Stomach smooth muscle (tissue), 2 donors: ENCODE results near the gene HNRNPD.
"Not testable (repeated sequence)": the region's sequence is repeated elsewhere in the genome, so short reads cannot be mapped to it uniquely, and the experiment has no call there.

Experiments used
- H3K27ac ChIP-seq: one replicate; pipeline ENCODE4 v1.7.0; 2013; ENCODE audit warnings: mild to moderate bottlenecking, low read length, inconsistent platforms
- H3K27me3 ChIP-seq, 2 donors: one replicate each; pipeline ENCODE4 v1.7.0; 2013; ENCODE audit warnings: low read length in 2 of 2; ENCODE audit not compliant: insufficient read depth in 2 of 2, control insufficient read depth in 1 of 2
- H3K36me3 ChIP-seq, 2 donors: one replicate each; pipeline ENCODE4 v1.7.0; 2013; ENCODE audit warnings: low read length in 2 of 2; ENCODE audit not compliant: control insufficient read depth in 2 of 2, insufficient read depth in 2 of 2
- H3K4me1 ChIP-seq: one replicate; pipeline ENCODE4 v1.7.0; 2013; ENCODE audit warnings: low read length; ENCODE audit not compliant: control insufficient read depth, insufficient read depth
- H3K4me3 ChIP-seq, 2 donors: one replicate each; pipeline ENCODE4 v1.7.0; 2013; ENCODE audit warnings: low read length in 2 of 2
- H3K9ac ChIP-seq, 2 donors: one replicate each; pipeline ENCODE4 v1.7.0; 2013; ENCODE audit warnings: low read length in 2 of 2, mild to moderate bottlenecking in 1 of 2
- H3K9me3 ChIP-seq, 2 donors: one replicate each; pipeline ENCODE4 v1.7.0; 2013; ENCODE audit warnings: low read length in 2 of 2; ENCODE audit not compliant: control insufficient read depth in 2 of 2
- donor health status: healthy.
- donor health status: Pancreatic carcinoma.

Gene HNRNPD

GRCh38 chr4:82373486-82373815 is 340 bp downstream of the HNRNPD start:
- no peaks in the 10 kb centered on the region for H3K27me3 ChIP-seq
- H3K9me3 ChIP-seq: no peaks in the 10 kb centered on the region
- H3K9ac ChIP-seq: peak overlapping the region; percentile 89 to 95
- peak overlapping the region; percentile 96 to 100 for H3K4me3 ChIP-seq
- peaks cover 10% of the 10 kb centered on the region for H3K4me1 ChIP-seq
- peaks cover 0 to 3% of the 10 kb centered on the region in 2 donors for H3K36me3 ChIP-seq
- peak overlapping the region; percentile 95 for H3K27ac ChIP-seq

DNA sequence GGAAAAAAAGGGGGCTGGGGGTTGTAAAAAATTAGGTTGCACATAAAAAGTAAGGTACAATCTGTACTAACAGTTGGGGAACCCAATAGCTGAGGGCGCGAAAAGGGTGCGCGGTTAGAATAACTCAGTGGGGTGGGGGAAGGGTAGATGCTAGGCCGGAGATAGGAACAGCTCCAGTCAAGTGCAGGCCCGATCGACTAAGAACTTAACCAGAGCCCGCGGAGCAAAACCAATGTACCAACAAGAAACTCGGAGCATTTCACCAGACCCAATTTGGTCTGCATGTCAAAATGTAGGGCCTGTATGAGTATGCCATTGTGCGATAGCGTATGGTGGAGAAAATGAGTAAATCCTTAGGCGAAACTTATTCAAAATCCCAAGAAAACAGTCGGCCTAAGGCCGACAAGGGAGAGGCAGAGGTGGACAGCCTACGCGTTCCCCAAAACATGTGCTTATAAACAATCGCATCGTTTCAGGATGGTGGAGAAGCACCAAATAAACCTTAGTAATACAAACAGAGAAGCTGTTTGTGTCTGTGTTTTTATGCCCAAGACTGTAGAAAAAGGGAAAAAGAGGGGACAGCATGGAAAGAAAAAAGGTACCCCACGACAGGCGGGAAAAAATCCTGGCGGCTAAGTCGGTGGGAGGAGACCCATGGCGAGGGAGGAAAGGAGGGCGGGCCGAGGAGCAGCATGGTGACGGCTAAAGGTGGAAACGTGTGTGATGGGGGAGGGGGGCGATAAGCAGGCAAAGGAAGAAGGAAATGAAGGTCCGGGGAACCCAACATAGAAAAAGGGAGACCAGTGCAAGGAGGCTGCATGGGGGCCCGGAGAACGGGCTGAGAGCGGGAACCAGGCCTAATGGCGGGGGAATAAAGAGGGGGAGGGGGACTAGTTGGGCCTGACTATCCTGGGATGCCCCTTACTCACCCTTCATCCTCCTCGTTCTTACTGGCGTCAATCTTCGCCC is 990 bp downstream of the HNRNPD start:
- H3K9ac ChIP-seq: peak overlapping the region; percentile 89 to 95
- peak overlapping the region; percentile 95 for H3K27ac ChIP-seq
- H3K36me3 ChIP-seq: peaks cover 0 to 3% of the 10 kb centered on the region in 2 donors
- H3K4me1 ChIP-seq: peaks cover 11% of the 10 kb centered on the region
- H3K4me3 ChIP-seq: peak overlapping the region; percentile 96 to 100
- no peaks in the 10 kb centered on the region for H3K27me3 ChIP-seq
- H3K9me3 ChIP-seq: no peaks in the 10 kb centered on the region

- Histone ChIP-seq H3K9me3 (no peaks in the 10 kb centered on the region), H3K27ac (no peak overlapping the region), H3K27me3 (no peaks in the 10 kb centered on the region), H3K4me3 (peak overlapping the region; percentile 96 to 100), H3K4me1 (peaks cover 15% of the 10 kb centered on the region), H3K9ac (peak overlapping the region; percentile 89 to 95), H3K36me3 (peaks cover 0 to 9% of the 10 kb centered on the region in 2 donors)
Measured at GRCh38 chr4:82371497-82371896, 2.3 kb downstream of the HNRNPD start.

- Histone ChIP-seq H3K27me3 (no peaks in the 10 kb centered on the region), H3K27ac (no peak overlapping the region), H3K4me3 (no peak overlapping the region), H3K9me3 (no peaks in the 10 kb centered on the region), H3K9ac (no peak overlapping the region), H3K4me1 (peaks cover 21% of the 10 kb centered on the region), H3K36me3 (peaks cover 0 to 9% of the 10 kb centered on the region in 2 donors)
Measured at GRCh38 chr4:82367438-82368097, 6.2 kb downstream of the HNRNPD start.

DNA sequence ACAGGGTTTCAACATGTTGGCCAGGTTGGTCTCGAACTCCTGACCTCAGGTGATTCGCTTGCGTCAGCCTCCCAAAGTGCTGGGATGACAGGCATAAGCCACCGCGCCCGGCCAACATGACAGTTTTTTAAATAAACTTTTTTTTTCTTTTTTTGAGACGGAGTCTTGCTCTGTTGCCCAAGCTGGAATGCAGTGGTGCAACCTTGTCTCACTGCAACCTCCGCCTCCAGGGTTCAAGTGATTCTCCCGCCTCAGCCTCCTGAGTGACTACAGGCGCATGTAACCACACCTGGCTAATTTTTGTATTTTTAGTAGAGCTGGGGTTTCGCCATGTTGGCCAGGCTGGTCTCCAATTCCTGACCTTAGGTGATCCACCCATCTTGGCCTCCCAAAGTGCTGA is 7.4 kb downstream of the HNRNPD start:
- H3K4me1 ChIP-seq: peaks cover 18% of the 10 kb centered on the region
- H3K4me3 ChIP-seq, H3K27ac ChIP-seq, H3K27me3 ChIP-seq, H3K9me3 ChIP-seq, H3K9ac ChIP-seq, H3K36me3 ChIP-seq: not testable (repeated sequence)

DNA sequence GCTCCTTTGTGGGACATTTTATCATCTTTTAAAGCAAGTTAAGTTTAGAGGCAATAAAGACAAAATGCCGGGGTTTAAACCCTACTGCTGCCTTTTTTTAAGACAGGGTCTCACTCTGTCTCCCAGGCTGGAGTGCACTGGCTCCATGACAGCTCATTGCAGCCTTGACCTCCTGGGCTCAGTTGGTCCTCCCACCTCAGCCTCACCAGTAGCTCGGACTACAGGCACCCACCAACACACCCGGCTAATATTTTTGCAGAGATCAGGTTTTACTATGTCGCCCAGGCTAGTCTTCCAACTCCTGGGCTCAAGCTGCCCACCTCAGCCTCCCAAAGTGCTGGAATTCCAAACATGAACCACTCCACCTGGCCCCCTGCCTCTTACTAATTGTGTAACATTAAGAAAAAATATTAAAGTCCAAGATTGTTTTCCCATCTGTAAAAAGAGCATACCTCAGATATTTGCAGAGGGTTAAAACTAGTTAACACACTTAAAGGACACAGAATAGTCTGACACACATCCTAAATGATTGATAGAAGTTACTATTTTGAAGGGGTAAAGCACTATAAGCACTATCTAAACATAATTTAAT is 9.8 kb downstream of the HNRNPD start:
- no peak overlapping the region for H3K4me3 ChIP-seq
- H3K4me1 ChIP-seq: peaks cover 14% of the 10 kb centered on the region
- H3K9me3 ChIP-seq: no peaks in the 10 kb centered on the region
- H3K9ac ChIP-seq: no peak overlapping the region
- H3K36me3 ChIP-seq: peaks cover 0 to 6% of the 10 kb centered on the region in 2 donors
- no peaks in the 10 kb centered on the region for H3K27me3 ChIP-seq
- H3K27ac ChIP-seq: no peak overlapping the region

GRCh38 chr4:82362565-82362964 is 11.2 kb downstream of the HNRNPD start:
- Histone ChIP-seq H3K9ac (no peak overlapping the region), H3K9me3 (no peaks in the 10 kb centered on the region), H3K36me3 (peaks cover 0 to 12% of the 10 kb centered on the region in 2 donors), H3K27ac (no peak overlapping the region), H3K4me3 (no peak overlapping the region), H3K27me3 (no peaks in the 10 kb centered on the region), H3K4me1 (peaks cover 11% of the 10 kb centered on the region)

- no peaks in the 10 kb centered on the region for H3K9me3 ChIP-seq
- no peak overlapping the region for H3K27ac ChIP-seq
- no peak overlapping the region for H3K4me3 ChIP-seq
- H3K27me3 ChIP-seq: no peaks in the 10 kb centered on the region
- no peak overlapping the region for H3K9ac ChIP-seq
- H3K4me1 ChIP-seq: peaks cover 9% of the 10 kb centered on the region
- peaks cover 11 to 20% of the 10 kb centered on the region in 2 donors for H3K36me3 ChIP-seq
Measured at GRCh38 chr4:82360298-82361177, 13.3 kb downstream of the HNRNPD start.

DNA sequence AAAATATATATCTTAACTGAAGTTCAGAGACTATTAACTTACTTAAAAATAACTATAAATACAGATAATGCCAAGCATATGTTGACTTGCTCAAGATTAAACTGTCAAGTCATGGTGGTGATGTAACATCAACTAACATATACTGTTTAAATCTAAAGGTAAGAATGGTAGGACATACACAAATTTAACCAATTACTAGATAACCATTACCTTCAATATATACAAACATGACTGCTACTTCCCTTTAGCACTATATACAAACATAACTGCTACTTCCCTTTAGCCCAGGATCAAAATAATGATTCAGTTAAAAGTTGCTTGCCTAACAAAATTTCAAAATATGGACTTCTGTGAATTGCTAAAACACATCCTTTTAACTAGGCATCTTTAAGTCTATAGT is 14.9 kb downstream of the HNRNPD start:
- Histone ChIP-seq H3K4me3 (no peak overlapping the region), H3K4me1 (peaks cover 2% of the 10 kb centered on the region), H3K27ac (no peak overlapping the region), H3K27me3 (no peaks in the 10 kb centered on the region), H3K9ac (no peak overlapping the region), H3K9me3 (no peaks in the 10 kb centered on the region), H3K36me3 (peaks cover 16 to 24% of the 10 kb centered on the region in 2 donors)

DNA sequence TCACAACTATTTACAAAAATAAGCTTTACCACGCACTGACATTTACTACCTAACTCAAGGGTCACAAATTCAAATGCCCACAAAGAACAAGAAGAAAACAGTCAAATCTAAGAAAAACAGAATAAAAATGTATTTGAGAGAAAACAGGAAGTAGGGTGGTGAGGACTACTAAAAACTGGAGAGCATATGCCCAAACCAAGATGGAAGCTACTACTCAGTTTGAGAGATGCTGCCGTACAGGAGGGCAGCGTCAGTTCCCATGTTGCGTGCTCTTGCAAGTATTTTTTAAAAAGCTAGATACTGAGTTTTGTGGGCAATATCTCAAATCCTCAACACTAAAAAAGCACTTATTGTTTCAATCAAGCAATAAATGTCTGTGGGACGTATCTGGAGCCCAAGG is 16.2 kb downstream of the HNRNPD start:
- H3K36me3 ChIP-seq: peaks cover 16 to 30% of the 10 kb centered on the region in 2 donors
- H3K4me1 ChIP-seq: no peaks in the 10 kb centered on the region
- no peaks in the 10 kb centered on the region for H3K27me3 ChIP-seq
- H3K4me3 ChIP-seq: no peak overlapping the region
- no peak overlapping the region for H3K9ac ChIP-seq
- no peak overlapping the region for H3K27ac ChIP-seq
- no peaks in the 10 kb centered on the region for H3K9me3 ChIP-seq
